Fibroblast of lung (primary cell): ENCODE results near the gene CD2AP. TPM values are rescaled to one million over a fixed set of nuclear protein-coding genes. Genes with fewer than 3 reads are reported as not detected.

Experiments
- DNase-seq, 2 donors: peaks; one replicate each; pipeline versions ENCODE4 v3.0.0 to v3.0.0-alpha.2; 2010; ENCODE audit warnings: low read depth in 2 of 2
- H2AFZ ChIP-seq: 2 replicates; pipeline ENCODE4 v1.5.1; 2012; ENCODE audit warnings: low read length, control low read depth, inconsistent platforms
- H3K27ac ChIP-seq: 2 replicates; pipeline ENCODE4 v1.5.1; 2011; ENCODE audit warnings: low read length, control low read depth; ENCODE audit not compliant: insufficient read depth
- H3K27me3 ChIP-seq: 2 replicates; pipeline ENCODE4 v1.5.1; 2011; ENCODE audit warnings: mild to moderate bottlenecking, low read length; ENCODE audit not compliant: control insufficient read depth, insufficient read depth
- H3K36me3 ChIP-seq: 2 replicates; pipeline ENCODE4 v1.5.1; 2011; ENCODE audit warnings: low read length; ENCODE audit not compliant: control insufficient read depth, insufficient read depth
- H3K4me1 ChIP-seq: 2 replicates; pipeline ENCODE4 v1.5.1; 2011; ENCODE audit warnings: low read length; ENCODE audit not compliant: control insufficient read depth, insufficient read depth; ENCODE audit errors: extremely low read depth
- H3K4me2 ChIP-seq: 2 replicates; pipeline ENCODE4 v1.5.1; 2011; ENCODE audit warnings: low read length, control low read depth; ENCODE audit not compliant: insufficient read depth; ENCODE audit errors: extremely low read depth
- H3K4me3 ChIP-seq, 4 experiments: fragments of 200-600 bp in 1 of 4; sonication (generic) in 1 of 4; replicated peaks in 1 of 4; 2 replicates each; pipeline ENCODE4 v1.5.1; 2011 to 2016; ENCODE audit warnings: low read length in 4 of 4, low read depth in 3 of 4, mild to moderate bottlenecking in 3 of 4, control low read depth in 2 of 4, inconsistent platforms in 1 of 4, mixed read lengths in 1 of 4; ENCODE audit not compliant: insufficient read depth in 1 of 4; ENCODE audit errors: control extremely low read depth in 1 of 4
- H3K79me2 ChIP-seq: 2 replicates; pipeline ENCODE4 v1.5.1; 2012; ENCODE audit warnings: mild to moderate bottlenecking, low read length, inconsistent platforms; ENCODE audit not compliant: control insufficient read depth, insufficient read depth
- H3K9ac ChIP-seq: 2 replicates; pipeline ENCODE4 v1.5.1; 2011; ENCODE audit warnings: mild to moderate bottlenecking, low read length, control low read depth; ENCODE audit not compliant: insufficient read depth
- H3K9me3 ChIP-seq: 2 replicates; pipeline ENCODE4 v1.5.1; 2012; ENCODE audit warnings: low read depth, low read length; ENCODE audit not compliant: control insufficient read depth, insufficient read depth
- H4K20me1 ChIP-seq: 2 replicates; pipeline ENCODE4 v1.5.1; 2011; ENCODE audit warnings: low read length; ENCODE audit not compliant: control insufficient read depth, insufficient read depth; ENCODE audit errors: extremely low read depth
- EZH2 ChIP-seq: IDR thresholded peaks from 2 replicates; pipeline ENCODE4 v1.5.1; 2012; ENCODE audit warnings: low read length, control low read depth, mild to moderate bottlenecking; ENCODE audit errors: missing control alignments
- polyA plus RNA-seq, 2 donors: library from polyadenylated mRNA; depleted of rRNA in 1 of 2; stranded (reverse) in 1 of 2; unstranded in 1 of 2; fragments of >200 nt; gene quantifications; 2 replicates each; pipeline ENCODE4 v1.2.1, GENCODE V29; 2011 to 2012; ENCODE audit warnings: missing spikeins in 1 of 2
- total RNA-seq: library from RNA; depleted of rRNA; stranded (reverse); fragments of >200 nt; gene quantifications from 2 replicates; pipeline ENCODE4 v1.2.1, GENCODE V29; 2014
- TF ChIP-seq, protein P1 (sequence below), 2 donors: IDR thresholded peaks in 1 of 2; conservative IDR thresholded peaks in 1 of 2; 1 replicate in 1 of 2; 2 replicates in 1 of 2; pipeline ENCODE4 v1.5.1; 2011 to 2012; ENCODE audit warnings: low read length in 2 of 2, control low read depth in 1 of 2, inconsistent platforms in 1 of 2, low read depth in 1 of 2, mild to moderate bottlenecking in 1 of 2

Gene CD2AP
- total and polyA plus RNA-seq, 2 donors (not counting 1 experiment from before 2014, with no cell fraction given) = 15.7 to 17.2 TPM

DNA sequence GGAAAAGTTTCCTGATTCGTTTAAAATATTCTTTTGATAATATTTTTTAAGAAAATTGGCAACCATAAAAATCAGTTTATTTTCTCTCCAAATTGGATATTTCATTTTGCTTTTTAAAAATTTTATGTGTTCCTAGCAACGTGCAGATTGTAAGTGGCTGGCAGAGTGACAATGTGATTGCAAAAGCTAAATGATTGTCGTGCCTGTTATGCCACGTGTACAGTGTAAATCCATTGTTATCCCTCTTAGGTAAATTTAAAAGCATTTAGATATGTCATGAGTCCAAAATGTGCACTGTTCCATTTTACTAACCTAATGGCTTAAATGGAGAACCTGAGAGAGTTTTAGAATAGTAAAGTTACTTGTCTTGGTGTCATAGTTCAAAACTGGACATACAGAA is 126.4 kb downstream of the CD2AP start:
- TF ChIP-seq, protein P1, sequence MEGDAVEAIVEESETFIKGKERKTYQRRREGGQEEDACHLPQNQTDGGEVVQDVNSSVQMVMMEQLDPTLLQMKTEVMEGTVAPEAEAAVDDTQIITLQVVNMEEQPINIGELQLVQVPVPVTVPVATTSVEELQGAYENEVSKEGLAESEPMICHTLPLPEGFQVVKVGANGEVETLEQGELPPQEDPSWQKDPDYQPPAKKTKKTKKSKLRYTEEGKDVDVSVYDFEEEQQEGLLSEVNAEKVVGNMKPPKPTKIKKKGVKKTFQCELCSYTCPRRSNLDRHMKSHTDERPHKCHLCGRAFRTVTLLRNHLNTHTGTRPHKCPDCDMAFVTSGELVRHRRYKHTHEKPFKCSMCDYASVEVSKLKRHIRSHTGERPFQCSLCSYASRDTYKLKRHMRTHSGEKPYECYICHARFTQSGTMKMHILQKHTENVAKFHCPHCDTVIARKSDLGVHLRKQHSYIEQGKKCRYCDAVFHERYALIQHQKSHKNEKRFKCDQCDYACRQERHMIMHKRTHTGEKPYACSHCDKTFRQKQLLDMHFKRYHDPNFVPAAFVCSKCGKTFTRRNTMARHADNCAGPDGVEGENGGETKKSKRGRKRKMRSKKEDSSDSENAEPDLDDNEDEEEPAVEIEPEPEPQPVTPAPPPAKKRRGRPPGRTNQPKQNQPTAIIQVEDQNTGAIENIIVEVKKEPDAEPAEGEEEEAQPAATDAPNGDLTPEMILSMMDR (conservative IDR thresholded peaks at IDR 0.05 in 1 of 2, IDR thresholded peaks at IDR 0.05 in 1 of 2; ENCODE audit: low read depth in 1 of 2, low read length in 2 of 2) = no peak
- TF ChIP-seq EZH2 = no peak
- no peaks in the 10 kb centered on the region for H3K4me1 ChIP-seq
- H3K79me2 ChIP-seq = no peaks in the 10 kb centered on the region
- H3K27me3 ChIP-seq = no peaks in the 10 kb centered on the region
- H4K20me1 ChIP-seq = no peaks in the 10 kb centered on the region
- DNase-seq = peak in 1 of 2 donors; percentile 10
- no peak overlapping the region for H3K4me3 ChIP-seq
- H3K9ac ChIP-seq = no peak overlapping the region
- H2AFZ ChIP-seq = no peak overlapping the region
- no peaks in the 10 kb centered on the region for H3K36me3 ChIP-seq
- H3K27ac ChIP-seq = no peak overlapping the region
- H3K9me3 ChIP-seq = no peaks in the 10 kb centered on the region
- no peak overlapping the region for H3K4me2 ChIP-seq

DNA sequence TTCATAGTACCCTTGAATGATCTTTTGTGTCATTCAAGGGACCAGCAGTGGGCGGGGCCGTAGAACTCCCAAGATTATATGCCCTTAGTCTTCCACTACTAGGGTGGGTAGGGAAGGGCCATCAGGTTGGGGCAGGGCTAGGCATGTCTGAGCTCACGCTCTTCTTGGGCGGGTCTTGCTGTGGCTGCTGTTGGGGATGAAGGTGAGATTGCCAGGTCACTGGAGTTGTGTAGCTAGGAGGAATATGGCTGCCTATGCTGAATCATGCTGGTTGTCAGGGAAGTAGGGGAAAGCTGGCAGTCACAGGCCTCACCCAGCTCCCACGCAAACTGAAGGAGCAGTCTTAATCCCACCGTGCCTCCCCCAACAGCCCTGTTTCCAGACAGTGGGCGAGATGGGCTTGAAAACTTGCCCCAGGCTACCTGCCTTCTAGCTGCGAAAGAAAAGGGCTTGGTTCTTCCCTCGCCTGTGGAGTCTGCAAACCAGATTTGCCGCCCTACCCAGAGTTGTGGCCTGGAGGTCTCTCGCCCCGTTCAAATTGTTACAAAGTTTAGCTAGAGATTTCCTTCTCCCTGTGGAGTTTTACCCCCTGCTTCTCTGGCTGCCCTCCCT is 144.4 kb downstream of the CD2AP start:
- H3K4me2 ChIP-seq = no peak overlapping the region
- no peaks in the 10 kb centered on the region for H3K4me1 ChIP-seq
- no peak for DNase-seq
- no peak overlapping the region for H3K27ac ChIP-seq
- no peaks in the 10 kb centered on the region for H3K79me2 ChIP-seq
- no peaks in the 10 kb centered on the region for H3K9me3 ChIP-seq
- no peak overlapping the region for H2AFZ ChIP-seq
- TF ChIP-seq EZH2 = no peak
- H3K4me3 ChIP-seq = no peak overlapping the region
- no peaks in the 10 kb centered on the region for H3K27me3 ChIP-seq
- H3K36me3 ChIP-seq = peaks cover 1% of the 10 kb centered on the region
- H3K9ac ChIP-seq = no peak overlapping the region
- H4K20me1 ChIP-seq = no peaks in the 10 kb centered on the region

- Histone ChIP-seq H3K4me1 (no peaks in the 10 kb centered on the region), H3K27me3 (no peaks in the 10 kb centered on the region), H3K36me3 (peaks cover 1% of the 10 kb centered on the region), H3K9me3 (no peaks in the 10 kb centered on the region), H3K27ac (no peak overlapping the region), H3K9ac (no peak overlapping the region), H4K20me1 (no peaks in the 10 kb centered on the region), H2AFZ (no peak overlapping the region), H3K4me3 (no peak overlapping the region), H3K4me2 (no peak overlapping the region), H3K79me2 (no peaks in the 10 kb centered on the region)
- TF ChIP-seq, protein P1 (conservative IDR thresholded peaks at IDR 0.05 in 1 of 2, IDR thresholded peaks at IDR 0.05 in 1 of 2; ENCODE audit: low read depth in 1 of 2, low read length in 2 of 2) = no peak
- TF ChIP-seq EZH2 = no peak
- DNase-seq = no peak
Measured at GRCh38 chr6:47626782-47627181, 149.2 kb downstream of the CD2AP start.
